Activated CD8-positive, alpha-beta memory T cell treated with anti-CD3 and anti-CD28 coated beads for 48 hours (primary cell): ENCODE results near the gene POU5F1.

Experiments used
- DNase-seq, 3 experiments: peaks; one replicate each; pipeline ENCODE4 v3.0.0-alpha.2; 2020; ENCODE audit warnings: low read depth in 2 of 3, low spot score in 2 of 3

Gene POU5F1

GRCh38 chr6:31144296-31144969, 26.0 kb downstream of the POU5F1 start:
- DNase-seq: no peak

GRCh38 chr6:31143148-31143547, 27.3 kb downstream of the POU5F1 start:
- no peak for DNase-seq

DNA sequence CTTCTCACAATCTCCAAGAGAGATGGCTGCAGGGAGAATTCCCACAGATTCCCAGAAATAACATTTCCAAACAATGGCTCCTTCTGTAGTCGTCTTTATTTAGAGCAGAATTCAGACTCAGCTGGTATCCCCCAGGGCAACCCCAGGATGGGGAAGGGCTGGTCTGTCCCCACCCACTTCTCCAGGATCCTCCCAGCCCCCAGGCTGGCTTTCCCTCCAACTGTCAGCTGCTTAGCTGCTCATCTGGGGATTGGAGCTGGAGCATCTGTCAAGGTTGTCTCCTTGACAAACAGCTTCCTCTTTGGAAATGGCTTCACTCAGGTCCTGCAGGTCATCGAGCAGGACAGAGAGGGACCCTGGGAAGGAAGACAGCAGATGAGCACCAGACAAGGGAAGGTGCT, 28.1 kb downstream of the POU5F1 start:
- DNase-seq: no peak

DNA sequence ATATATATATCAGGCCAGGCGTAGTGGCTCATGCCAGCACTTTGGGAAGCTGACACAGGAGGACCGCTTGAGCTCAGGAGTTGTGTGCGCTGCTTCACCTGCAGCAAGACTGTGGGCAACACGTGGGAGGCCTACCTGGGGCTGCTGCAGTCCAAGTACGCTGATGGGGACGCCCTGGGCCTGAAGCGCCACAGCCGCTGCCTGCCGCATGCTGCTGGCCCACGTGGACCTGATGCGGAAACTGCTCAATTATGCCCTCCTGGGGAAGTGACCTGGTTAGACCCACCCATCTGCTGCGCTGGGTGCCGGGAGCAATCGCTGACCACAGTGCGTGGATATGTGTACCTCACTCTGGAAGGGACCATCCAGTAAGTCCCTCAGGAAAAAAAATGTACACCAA, 29.8 kb downstream of the POU5F1 start:
- DNase-seq: no peak

GRCh38 chr6:31139599-31139998, 30.9 kb downstream of the POU5F1 start:
- no peak for DNase-seq

DNA sequence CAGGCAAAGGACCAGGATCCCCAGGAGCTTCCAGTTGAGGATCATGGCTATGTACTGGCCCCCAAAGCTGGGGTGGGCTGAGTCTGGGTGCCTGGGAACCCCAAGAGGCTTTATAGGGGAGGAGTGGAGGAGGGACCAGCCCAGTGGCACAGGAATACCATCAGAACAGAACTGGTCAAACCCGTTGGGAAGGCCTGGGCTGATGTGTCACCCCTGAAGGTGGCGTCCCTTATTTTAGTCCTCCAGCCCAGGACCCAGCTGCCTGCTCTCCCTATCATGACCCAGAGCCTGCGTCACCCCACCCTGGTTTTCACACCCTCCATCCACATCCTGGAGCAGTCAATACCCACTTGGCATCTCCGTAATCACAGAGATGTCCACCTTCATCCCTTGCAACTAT, 31.5 kb downstream of the POU5F1 start, which contains the start of gene PSORS1C2:
Gene PSORS1C2 (minus strand): TSS at position 85 of the 400 bp plus-strand sequence. CDS start 40 bp downstream, at position 45.
- DNase-seq: no peak

GRCh38 chr6:31135710-31136109, 34.8 kb downstream of the POU5F1 start:
- DNase-seq: no peak

- DNase-seq: no peak
These were observed 37.7 kb downstream of the POU5F1 start for GRCh38 chr6:31132806-31133205.

- no peak for DNase-seq
These were observed 38.9 kb downstream of the POU5F1 start for GRCh38 chr6:31131595-31131994.

- DNase-seq: no peak
These were observed 39.7 kb downstream of the POU5F1 start for GRCh38 chr6:31130751-31131150.

- no peak for DNase-seq
These were observed 41.4 kb downstream of the POU5F1 start for GRCh38 chr6:31129130-31129529.

DNA sequence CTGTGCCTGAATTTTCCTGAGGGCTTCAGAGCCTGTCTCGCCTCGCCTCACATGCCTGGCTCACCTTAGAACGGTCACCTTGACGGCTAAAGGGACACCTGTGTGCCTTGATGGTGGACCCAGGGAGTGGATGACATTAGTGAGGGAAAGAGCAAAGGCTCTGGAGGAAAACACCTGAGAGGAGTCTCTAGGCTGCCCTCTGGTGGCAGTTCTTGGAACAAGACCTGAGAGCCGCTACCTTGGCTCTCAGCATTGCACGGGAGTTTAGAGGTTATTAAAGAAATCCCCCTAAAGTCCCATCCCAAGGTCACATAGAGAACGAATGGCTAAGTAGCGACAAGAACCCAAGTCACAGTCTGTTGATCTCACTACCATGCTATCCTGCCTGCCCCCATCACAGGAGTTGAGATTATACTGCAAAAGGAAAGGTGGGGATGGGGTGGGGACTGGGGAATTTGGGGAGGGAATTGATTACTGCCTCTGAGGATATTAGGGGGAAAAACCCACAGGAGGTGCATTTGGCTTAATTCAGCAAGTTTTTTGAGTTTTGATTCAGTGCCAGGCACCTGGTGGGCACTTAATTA, 42.3 kb downstream of the POU5F1 start:
- peak; percentile 23 to 59 (median 40) for DNase-seq

DNA sequence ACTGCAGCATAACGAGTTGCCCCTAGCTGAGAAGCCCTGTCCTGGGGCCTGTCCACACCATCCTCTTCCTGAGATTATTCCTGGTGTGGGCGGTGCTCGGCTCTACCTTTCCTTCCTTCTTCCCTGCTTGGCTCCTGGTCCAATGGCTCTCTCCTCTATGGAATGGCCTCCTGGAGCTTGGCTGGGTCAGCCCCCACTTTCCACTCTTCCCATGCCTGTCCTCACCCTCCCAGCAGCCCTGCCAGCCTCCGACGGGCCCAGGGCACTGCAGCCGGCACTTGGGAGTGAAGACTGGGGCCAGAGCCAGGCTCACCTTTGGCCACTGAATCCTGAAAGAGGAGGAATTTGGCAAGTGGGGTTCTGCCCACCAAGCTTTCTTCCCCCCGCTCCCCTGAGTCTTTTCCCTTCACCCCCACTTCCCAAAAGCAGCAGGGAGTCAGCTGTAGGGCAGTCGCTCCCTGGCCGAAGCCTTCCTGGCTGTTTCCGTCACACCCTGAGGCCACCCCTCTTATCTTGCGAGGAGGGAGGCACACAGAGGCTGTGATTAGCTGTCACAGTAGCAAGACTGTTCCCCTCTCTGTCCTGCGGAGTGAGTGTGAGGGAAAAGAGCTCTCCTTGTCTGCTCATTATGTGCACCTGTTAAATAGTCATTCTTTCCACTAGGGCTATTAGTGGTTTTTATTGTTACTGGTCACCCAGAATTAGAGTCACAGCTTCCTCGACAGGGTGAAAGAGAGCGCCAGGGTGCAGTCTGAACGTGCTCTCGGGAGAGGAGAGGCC, 43.9 kb downstream of the POU5F1 start:
- no peak for DNase-seq

DNA sequence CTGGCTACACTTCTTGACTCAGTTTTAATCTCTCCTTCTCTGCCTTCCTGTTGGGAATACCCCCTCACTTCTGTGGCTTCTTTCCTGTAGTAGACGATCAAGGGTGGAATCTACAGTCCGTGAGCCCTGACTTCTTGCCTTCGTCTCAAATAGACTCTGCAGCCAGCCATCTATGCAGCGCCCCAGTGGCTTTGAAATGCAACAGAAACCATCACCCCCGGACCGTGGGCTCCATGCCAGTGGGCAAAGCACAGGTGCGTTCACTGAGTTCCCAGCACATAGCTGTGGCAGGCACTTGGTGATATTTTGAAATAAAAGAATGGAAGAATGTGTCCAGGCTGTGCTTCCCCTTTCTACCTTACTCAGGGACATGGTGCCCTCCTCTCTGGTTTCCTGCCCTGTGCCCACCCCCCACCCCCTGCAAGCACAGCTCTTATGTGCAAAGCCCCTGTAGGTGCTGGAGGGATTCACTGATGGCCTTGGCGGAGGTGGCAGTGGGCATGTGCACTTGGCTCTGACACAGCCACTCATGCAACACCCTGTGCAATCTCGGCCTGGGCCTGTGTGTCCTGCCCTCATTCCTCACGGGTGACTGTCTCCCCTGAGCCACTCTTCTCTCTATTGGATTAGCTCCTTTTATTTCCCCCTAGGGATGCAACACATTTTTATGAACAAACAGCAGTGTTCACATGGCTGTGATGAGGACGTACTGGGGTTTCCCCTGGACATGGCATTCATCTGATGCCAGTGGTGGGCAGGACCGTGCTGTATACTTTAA, 44.7 kb downstream of the POU5F1 start:
- no peak for DNase-seq

GRCh38 chr6:31125162-31125561, 45.3 kb downstream of the POU5F1 start:
- DNase-seq: no peak

DNA sequence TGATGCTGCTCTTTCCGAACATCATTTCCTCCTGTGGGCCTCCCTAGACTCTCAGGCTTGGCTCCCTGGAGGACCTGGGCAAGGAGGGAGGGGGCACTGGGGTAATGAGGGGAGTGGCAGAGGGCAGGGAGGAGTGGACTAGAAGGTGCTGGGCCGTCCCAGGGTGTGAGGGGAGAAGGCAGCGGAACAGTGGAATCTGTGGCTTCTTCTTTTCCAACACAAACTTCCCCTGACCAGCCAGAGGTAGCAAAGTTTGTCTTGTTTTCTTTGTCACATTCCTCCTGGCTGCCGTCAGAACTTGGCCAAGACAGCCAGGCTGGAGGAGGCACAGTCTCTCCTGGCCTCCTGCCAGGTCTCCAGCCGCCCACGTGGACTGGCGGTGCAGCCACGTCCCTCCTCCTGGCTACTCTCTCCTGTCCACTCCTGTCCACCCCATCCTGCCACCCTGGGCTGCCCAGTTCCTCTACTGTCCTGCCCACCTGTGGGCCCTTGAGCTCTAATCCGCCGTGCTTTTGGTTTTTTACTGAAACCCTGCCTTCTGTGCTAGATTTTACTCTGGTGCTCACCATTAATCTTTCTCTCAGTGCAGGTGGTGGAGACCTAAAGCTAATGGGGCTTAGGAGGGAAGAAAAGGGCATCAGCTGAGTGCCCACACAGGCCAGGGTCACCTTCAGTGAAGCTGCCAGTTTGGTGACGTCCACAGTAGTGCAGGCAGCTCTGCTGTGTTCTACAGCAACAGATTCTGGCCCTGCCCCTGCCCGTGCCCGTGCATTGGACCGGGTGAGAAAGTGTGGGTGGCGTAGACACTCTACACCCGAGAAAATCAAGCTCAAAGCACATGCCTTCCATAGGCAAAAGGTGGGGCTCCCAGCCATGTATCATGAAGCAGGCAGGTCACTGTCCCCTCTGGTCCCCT, 47.4 kb downstream of the POU5F1 start:
- no peak for DNase-seq

GRCh38 chr6:31121131-31121790, 49.2 kb downstream of the POU5F1 start:
- no peak for DNase-seq

DNA sequence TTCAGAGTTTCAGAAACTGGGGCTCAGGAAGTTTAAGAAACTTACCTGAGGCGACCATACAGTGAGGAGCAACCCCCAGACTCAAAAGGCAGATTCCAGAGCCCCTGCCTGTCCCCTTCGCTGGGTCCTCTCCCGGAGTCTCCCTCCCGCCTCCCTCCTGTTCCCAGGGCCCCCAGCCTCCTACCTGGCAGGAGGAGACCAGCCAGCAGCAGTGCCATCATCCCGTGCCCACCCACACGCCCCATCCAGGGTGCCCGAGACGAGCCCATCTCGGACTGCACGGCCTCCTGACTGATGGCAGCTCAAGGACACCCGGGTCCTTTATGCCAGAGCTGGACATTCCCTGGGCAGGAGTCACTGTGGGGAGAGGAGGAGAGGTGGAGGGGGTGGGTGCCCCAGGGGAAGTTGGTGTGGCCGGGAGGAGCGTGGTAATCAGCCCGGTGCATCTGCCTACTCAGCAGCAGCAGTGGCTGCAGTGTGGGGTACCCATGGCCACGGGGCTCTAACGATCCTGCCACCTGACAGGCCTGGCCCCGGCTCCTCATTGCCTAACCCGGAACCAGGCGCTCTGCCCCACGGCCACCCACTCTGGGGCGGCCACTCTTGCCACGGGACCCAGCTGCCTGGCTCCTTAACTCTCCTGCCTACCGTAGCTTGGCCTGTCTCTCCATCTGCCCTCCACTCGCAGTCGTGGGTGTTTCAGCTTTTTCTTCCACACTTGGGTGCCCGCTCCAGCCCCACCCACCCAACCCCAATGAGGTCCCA, 50.1 kb downstream of the POU5F1 start, which contains the start of gene CDSN:
Gene CDSN (minus strand): TSS at position 296 of the 765 bp plus-strand sequence. CDS start 27 bp downstream, at position 269.
- no peak for DNase-seq

GRCh38 chr6:31118178-31118577, 52.3 kb downstream of the POU5F1 start:
- DNase-seq: no peak
